Epithelial cell of proximal tubule (primary cell): ENCODE measurements around the gene IQUB. TPM values are rescaled to one million over a fixed set of nuclear protein-coding genes. Genes with fewer than 3 reads are reported as not detected.
A peak's percentile ranks its signal among the peaks of the same experiment; 100 is the strongest.
"Not testable (repeated sequence)": the region's sequence is repeated elsewhere in the genome, so short reads cannot be mapped to it uniquely, and the experiment has no call there.

Experiments
- DNase-seq: peaks from one replicate; pipeline ENCODE4 v3.0.0-alpha.2; 2011; ENCODE audit warnings: low read depth
- H3K4me3 ChIP-seq: 2 replicates; pipeline ENCODE4 v1.5.1; 2011; ENCODE audit warnings: low read depth, mild to moderate bottlenecking, low read length
- CTCF ChIP-seq: conservative IDR thresholded peaks from 2 replicates; pipeline ENCODE4 v1.5.1; 2012; ENCODE audit warnings: low read depth, mild to moderate bottlenecking, low read length
- total RNA-seq: library from RNA; depleted of rRNA; stranded (reverse); fragments of >200 nt; gene quantifications from 2 replicates; pipeline ENCODE4 v1.2.3, GENCODE V29; 2015

Gene IQUB
- total RNA-seq, 1 donor from 2014 or later: under 0.01 TPM

GRCh38 chr7:123558289-123558874, 24.0 kb upstream of the IQUB start:
- H3K4me3 ChIP-seq: peak overlapping the region; percentile 90
- no peak for DNase-seq
- no peak for TF ChIP-seq CTCF

DNA sequence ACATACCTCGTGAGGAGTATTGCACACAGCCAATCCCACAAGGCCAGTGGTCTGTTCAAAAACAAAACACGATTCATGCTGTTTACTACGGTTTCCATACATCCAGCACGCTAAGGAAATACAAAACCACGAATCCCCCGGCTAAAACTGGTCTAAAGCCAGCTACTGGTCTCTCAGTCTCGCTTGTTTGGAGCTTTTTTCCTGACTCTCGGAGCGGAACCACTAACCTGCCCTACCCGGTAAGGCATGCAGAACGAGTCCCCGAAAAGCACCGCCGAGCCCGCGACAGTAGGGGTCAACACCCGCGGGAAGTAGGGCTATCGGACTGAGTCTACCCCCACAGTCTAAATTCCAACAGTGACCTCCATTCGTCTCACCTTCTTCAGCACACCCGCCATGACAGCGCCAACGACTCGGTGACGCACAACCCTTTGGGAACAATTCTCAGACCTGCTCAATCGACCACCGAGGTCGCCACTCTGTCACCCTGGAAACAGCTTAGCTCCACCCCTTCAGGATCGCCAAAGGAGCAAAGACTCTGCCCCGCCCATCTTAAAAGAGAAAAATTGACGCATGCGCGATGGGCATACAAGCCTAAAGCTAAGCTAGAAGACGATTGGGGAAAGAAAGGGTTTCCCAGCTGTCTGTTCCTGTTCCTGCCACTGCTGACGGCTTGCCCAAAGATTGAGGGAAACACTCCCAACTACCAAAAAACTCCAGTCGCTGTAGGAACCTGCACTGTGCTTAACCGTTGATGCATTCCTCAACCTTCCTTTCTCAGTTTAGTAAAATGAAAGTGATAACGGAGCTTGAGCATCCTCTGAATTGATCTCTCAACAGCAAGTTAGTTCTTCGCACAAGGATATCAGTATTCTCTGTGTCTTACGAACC, 23.2 kb upstream of the IQUB start, which contains the start of gene NDUFA5:
TSS of gene NDUFA5 (minus strand) at position 421 of the 891 bp plus-strand sequence. CDS start at position 398, 23 bp downstream.
- H3K4me3 ChIP-seq: peak within 1 kb of the TSS; percentile 90
- no peak for TF ChIP-seq CTCF
- peak; percentile 90 for DNase-seq

DNA sequence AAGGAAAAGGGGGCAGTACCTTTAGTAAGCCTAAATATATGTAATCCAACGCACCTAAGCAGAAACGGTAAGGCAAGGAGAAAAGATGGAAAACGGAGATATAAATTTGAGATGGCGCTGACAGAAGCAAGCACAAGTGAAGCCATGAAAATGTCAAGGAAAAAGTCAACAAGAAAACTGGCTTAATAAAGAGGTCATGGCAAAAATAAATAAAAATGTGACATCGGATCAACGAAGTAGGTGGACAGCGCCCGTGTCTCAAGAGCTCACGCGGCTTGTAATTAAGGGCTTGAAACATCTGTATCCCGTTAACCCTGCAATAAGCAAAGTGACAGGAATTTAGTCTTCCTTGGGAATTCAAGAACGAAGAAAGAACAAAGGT, 22.6 kb upstream of the IQUB start:
- no peak for DNase-seq
- H3K4me3 ChIP-seq: peak overlapping the region; percentile 90
- TF ChIP-seq CTCF: no peak

GRCh38 chr7:123555484-123555883, 21.1 kb upstream of the IQUB start:
- no peak for TF ChIP-seq CTCF
- DNase-seq: no peak
- H3K4me3 ChIP-seq: no peak overlapping the region

- DNase-seq: no peak
- TF ChIP-seq CTCF: no peak
Observed at GRCh38 chr7:123553159-123553558, 18.8 kb upstream of the IQUB start.

GRCh38 chr7:123552641-123553040, 18.2 kb upstream of the IQUB start:
- no peak overlapping the region for H3K4me3 ChIP-seq
- no peak for TF ChIP-seq CTCF
- DNase-seq: no peak

More at GRCh38 chr7:123553159-123553558, 18.8 kb upstream of the IQUB start:
- H3K4me3 ChIP-seq: no peak overlapping the region

DNA sequence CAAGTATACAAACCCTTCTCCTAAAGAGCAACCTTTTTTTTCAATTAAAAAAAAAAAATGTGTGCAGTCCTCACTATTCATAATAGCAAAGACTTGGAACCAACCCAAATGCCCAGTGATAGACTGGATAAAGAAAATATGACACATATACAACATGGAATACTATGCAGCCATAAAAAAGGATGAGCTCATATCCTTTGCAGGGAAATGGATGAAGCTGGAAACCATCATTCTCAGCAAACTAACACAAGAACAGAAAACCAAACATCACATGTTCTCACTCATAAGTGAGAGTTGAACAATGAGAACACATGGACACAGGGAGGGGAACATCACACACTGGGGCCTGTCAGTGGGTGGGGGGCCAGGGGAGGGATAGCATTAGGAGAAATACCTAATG, 17.7 kb upstream of the IQUB start:
- not testable (repeated sequence) for H3K4me3 ChIP-seq, DNase-seq
